GM19372 (cell line): ENCODE results near the gene SLC6A20.

ENCODE experiments used
- ATAC-seq: cut with Tn5 transposase; IDR thresholded peaks from one replicate; pipeline ENCODE4 v1.9.1; 2021; ENCODE audit warnings: mild to moderate bottlenecking, low read depth, moderate library complexity; ENCODE audit not compliant: unreplicated experiment

Gene SLC6A20

GRCh38 chr3:45795882-45796765, at the start of gene SLC6A20:
Gene SLC6A20 (minus strand): TSS chr3:45796536. CDS start chr3:45796419, 117 bp downstream.
- ATAC-seq = no peak

- ATAC-seq = no peak
Observed at GRCh38 chr3:45844616-45845015, 48.3 kb upstream of the SLC6A20 start.

- no peak for ATAC-seq
Observed at GRCh38 chr3:45842851-45843625, 46.7 kb upstream of the SLC6A20 start.

GRCh38 chr3:45841757-45842491, 45.6 kb upstream of the SLC6A20 start, which contains the start of gene LZTFL1:
Gene LZTFL1 (minus strand): TSS chr3:45842119. CDS start chr3:45841991, 128 bp downstream.
- ATAC-seq = peak; percentile 99

- ATAC-seq = no peak
Observed at GRCh38 chr3:45841420-45841756, 45.1 kb upstream of the SLC6A20 start.

GRCh38 chr3:45838466-45838865, 42.1 kb upstream of the SLC6A20 start:
- no peak for ATAC-seq

- no peak for ATAC-seq
Observed at GRCh38 chr3:45832699-45833098, 36.4 kb upstream of the SLC6A20 start.

GRCh38 chr3:45830121-45830520, 33.8 kb upstream of the SLC6A20 start:
- ATAC-seq = no peak

- no peak for ATAC-seq
Observed at GRCh38 chr3:45826908-45827307, 30.6 kb upstream of the SLC6A20 start.

- ATAC-seq = no peak
Observed at GRCh38 chr3:45826321-45826720, 30.0 kb upstream of the SLC6A20 start.

GRCh38 chr3:45821127-45821526, 24.8 kb upstream of the SLC6A20 start:
- no peak for ATAC-seq

- ATAC-seq = no peak
Observed at GRCh38 chr3:45819543-45819942, 23.2 kb upstream of the SLC6A20 start.

GRCh38 chr3:45817831-45818522, 21.6 kb upstream of the SLC6A20 start:
- no peak for ATAC-seq

- ATAC-seq = no peak
Observed at GRCh38 chr3:45816544-45816943, 20.2 kb upstream of the SLC6A20 start.

- ATAC-seq = no peak
Observed at GRCh38 chr3:45814322-45814721, 18.0 kb upstream of the SLC6A20 start.

- ATAC-seq = no peak
Observed at GRCh38 chr3:45807681-45808540, 11.6 kb upstream of the SLC6A20 start.

GRCh38 chr3:45807133-45807532, 10.8 kb upstream of the SLC6A20 start:
- no peak for ATAC-seq

GRCh38 chr3:45806072-45806471, 9.7 kb upstream of the SLC6A20 start:
- ATAC-seq = no peak

GRCh38 chr3:45803252-45803935, 7.1 kb upstream of the SLC6A20 start:
- no peak for ATAC-seq
